ENCODE measurements around the gene TUBB4B.

- TF ChIP-seq POLR2AphosphoS5 (IDR thresholded peaks at IDR 0.05; ENCODE audit: insufficient read depth in 1 of 2, low read depth in 1 of 2): no peak
- TF ChIP-seq CTCF (IDR thresholded peaks at IDR 0.05): no peak
These were observed 42.8 kb upstream of the TUBB4B start for GRCh38 chr9:137198051-137198901.

All from vagina (tissue), 2 donors.